Activated CD4-positive, alpha-beta memory T cell treated with anti-CD3 and anti-CD28 coated beads for 36 hours (primary cell): ENCODE results near the gene AP3B1. TPM values are rescaled to one million over a fixed set of nuclear protein-coding genes. Genes with fewer than 3 reads are reported as not detected.
"Not testable (repeated sequence)": the region's sequence is repeated elsewhere in the genome, so short reads cannot be mapped to it uniquely, and the experiment has no call there.

Experiments
- CTCF ChIA-PET: fragments of 350-600 bp; sonication (Branson Sonifier 250); formaldehyde crosslinking; loops from one replicate; lab custom pipeline; 2021; ENCODE audit warnings: antibody characterized with exemption, inconsistent platforms; lab: Charles Lee
- POLR2A ChIA-PET: fragments of 350-600 bp; sonication (Branson Sonifier 250); formaldehyde crosslinking; loops from one replicate; lab custom pipeline; 2021; ENCODE audit warnings: antibody characterized with exemption; lab: Charles Lee
- DNase-seq: peaks from one replicate; pipeline ENCODE4 v3.0.0-alpha.2; 2020
- H3K27ac Mint-ChIP-seq: one replicate; pipeline ENCODE4 v1.8.0; 2021; ENCODE audit warnings: mixed read lengths
- H3K27me3 Mint-ChIP-seq: one replicate; pipeline ENCODE4 v1.8.0; 2021; ENCODE audit warnings: mixed read lengths
- H3K36me3 Mint-ChIP-seq: one replicate; pipeline ENCODE4 v1.8.0; 2021; ENCODE audit warnings: mixed read lengths
- H3K4me1 Mint-ChIP-seq: one replicate; pipeline ENCODE4 v1.8.0; 2021; ENCODE audit warnings: low read depth, mixed read lengths
- H3K4me3 Mint-ChIP-seq: one replicate; pipeline ENCODE4 v1.8.0; 2021; ENCODE audit warnings: mild to moderate bottlenecking, mixed read lengths
- H3K9me3 Mint-ChIP-seq: one replicate; pipeline ENCODE4 v1.8.0; 2021; ENCODE audit warnings: mixed read lengths
- intact Hi-C: fragments of 100-400 bp; cut with micrococcal nuclease; formaldehyde crosslinking; loops from one replicate; pipeline ENCODE4 v1.15.1; 2023
- total RNA-seq, 2 experiments: library from RNA; stranded (reverse); gene quantifications; one replicate each; pipeline ENCODE4 v1.2.3, GENCODE V29; 2021

AP3B1 gene
- total RNA-seq, 2 experiments from 2014 or later, result 36.5 to 40.2 TPM

- no peak for DNase-seq
- Mint-ChIP-seq H3K9me3 (peaks cover 13% of the 10 kb centered on the region), H3K27me3 (no peaks in the 10 kb centered on the region), H3K4me3 (no peak overlapping the region), H3K36me3 (peaks cover 25% of the 10 kb centered on the region), H3K4me1 (no peaks in the 10 kb centered on the region), H3K27ac (no peak overlapping the region)
- POLR2A ChIA-PET, result no interaction called here
- CTCF ChIA-PET, result no interaction called here
- intact Hi-C loops, result no loop called here
Observed at GRCh38 chr5:78190402-78190801, 104.1 kb downstream of the AP3B1 start.

- DNase-seq, POLR2A ChIA-PET, H3K4me3 Mint-ChIP-seq, H3K4me1 Mint-ChIP-seq, H3K27me3 Mint-ChIP-seq, intact Hi-C loops, CTCF ChIA-PET, H3K27ac Mint-ChIP-seq: not testable (repeated sequence)
- peaks cover 13% of the 10 kb centered on the region for H3K9me3 Mint-ChIP-seq
- peaks cover 22% of the 10 kb centered on the region for H3K36me3 Mint-ChIP-seq
Observed at GRCh38 chr5:78188681-78189080, 105.8 kb downstream of the AP3B1 start.

GRCh38 chr5:78187172-78187571 is 107.3 kb downstream of the AP3B1 start:
- Mint-ChIP-seq H3K27me3 (no peaks in the 10 kb centered on the region), H3K4me1 (peaks cover 3% of the 10 kb centered on the region), H3K4me3 (no peak overlapping the region), H3K36me3 (peaks cover 25% of the 10 kb centered on the region), H3K9me3 (peaks cover 13% of the 10 kb centered on the region), H3K27ac (no peak overlapping the region)
- intact Hi-C loops, result no loop called here
- ChIA-PET POLR2A (no interaction called here), CTCF (no interaction called here)
- DNase-seq, result no peak

- ChIA-PET CTCF (no interaction called here), POLR2A (no interaction called here)
- Mint-ChIP-seq H3K4me1 (peaks cover 3% of the 10 kb centered on the region), H3K27ac (no peak overlapping the region), H3K36me3 (peaks cover 18% of the 10 kb centered on the region), H3K9me3 (no peaks in the 10 kb centered on the region), H3K27me3 (no peaks in the 10 kb centered on the region), H3K4me3 (no peak overlapping the region)
- intact Hi-C loops, result no loop called here
- peak; percentile 20 for DNase-seq
Observed at GRCh38 chr5:78182838-78183237, 111.7 kb downstream of the AP3B1 start.

GRCh38 chr5:78178356-78178755 is 116.1 kb downstream of the AP3B1 start:
- CTCF ChIA-PET, result no interaction called here
- Mint-ChIP-seq H3K4me3 (no peak overlapping the region), H3K36me3 (peaks cover 40% of the 10 kb centered on the region), H3K4me1 (peaks cover 3% of the 10 kb centered on the region), H3K9me3 (no peaks in the 10 kb centered on the region), H3K27ac (no peak overlapping the region), H3K27me3 (no peaks in the 10 kb centered on the region)
- no peak for DNase-seq
- intact Hi-C loops, result no loop called here
- POLR2A ChIA-PET, result no interaction called here

- H3K4me3 Mint-ChIP-seq, POLR2A ChIA-PET, H3K27ac Mint-ChIP-seq, CTCF ChIA-PET, H3K4me1 Mint-ChIP-seq, intact Hi-C loops, DNase-seq, H3K27me3 Mint-ChIP-seq: not testable (repeated sequence)
- H3K36me3 Mint-ChIP-seq, result peaks cover 73% of the 10 kb centered on the region
- peaks cover 20% of the 10 kb centered on the region for H3K9me3 Mint-ChIP-seq
Observed at GRCh38 chr5:78170335-78170734, 124.2 kb downstream of the AP3B1 start.

- H3K27me3 Mint-ChIP-seq, result no peaks in the 10 kb centered on the region
- ChIA-PET POLR2A (no interaction called here), CTCF (interaction anchor here (0.7 to 1.3 kb wide), 4 partner anchors 13 to 602 kb away, joined by 3 to 5 read pairs (median 4); no protein-coding TSS in a partner anchor)
- H3K9me3 Mint-ChIP-seq, result no peaks in the 10 kb centered on the region
- H3K36me3 Mint-ChIP-seq, result peaks cover 27% of the 10 kb centered on the region
- H3K4me1 Mint-ChIP-seq, result peaks cover 4% of the 10 kb centered on the region
- no peak for DNase-seq
- no peak overlapping the region for H3K27ac Mint-ChIP-seq
- H3K4me3 Mint-ChIP-seq, result no peak overlapping the region
- intact Hi-C loops, result no loop called here
Observed at GRCh38 chr5:78162253-78162862, 132.1 kb downstream of the AP3B1 start.

GRCh38 chr5:78157001-78157400 is 137.5 kb downstream of the AP3B1 start:
- ChIA-PET POLR2A (no interaction called here), CTCF (no interaction called here)
- Mint-ChIP-seq H3K27ac (no peak overlapping the region), H3K27me3 (no peaks in the 10 kb centered on the region), H3K9me3 (no peaks in the 10 kb centered on the region), H3K4me1 (no peaks in the 10 kb centered on the region), H3K36me3 (peaks cover 55% of the 10 kb centered on the region), H3K4me3 (no peak overlapping the region)
- DNase-seq, result no peak
- intact Hi-C loops, result no loop called here

GRCh38 chr5:78151594-78152271 is 142.8 kb downstream of the AP3B1 start:
- peaks cover 40% of the 10 kb centered on the region for H3K36me3 Mint-ChIP-seq
- ChIA-PET CTCF (no interaction called here), POLR2A (no interaction called here)
- no peaks in the 10 kb centered on the region for H3K4me1 Mint-ChIP-seq
- intact Hi-C loops, result no loop called here
- H3K9me3 Mint-ChIP-seq, result no peaks in the 10 kb centered on the region
- no peak overlapping the region for H3K4me3 Mint-ChIP-seq
- no peaks in the 10 kb centered on the region for H3K27me3 Mint-ChIP-seq
- no peak for DNase-seq
- H3K27ac Mint-ChIP-seq, result no peak overlapping the region

- intact Hi-C loops, result no loop called here
- H3K9me3 Mint-ChIP-seq, result no peaks in the 10 kb centered on the region
- ChIA-PET POLR2A (no interaction called here), CTCF (interaction anchor here (0.9 kb wide), 1 partner anchor 13 kb away, joined by 3 read pairs; no protein-coding TSS in a partner anchor)
- H3K27ac Mint-ChIP-seq, result no peak overlapping the region
- H3K36me3 Mint-ChIP-seq, result peaks cover 29% of the 10 kb centered on the region
- H3K4me3 Mint-ChIP-seq, result no peak overlapping the region
- no peaks in the 10 kb centered on the region for H3K4me1 Mint-ChIP-seq
- H3K27me3 Mint-ChIP-seq, result no peaks in the 10 kb centered on the region
- no peak for DNase-seq
Observed at GRCh38 chr5:78137290-78137689, 157.2 kb downstream of the AP3B1 start.

GRCh38 chr5:78133423-78133822 is 161.1 kb downstream of the AP3B1 start:
- Mint-ChIP-seq H3K27ac (no peak overlapping the region), H3K36me3 (peaks cover 15% of the 10 kb centered on the region), H3K4me3 (no peak overlapping the region), H3K27me3 (no peaks in the 10 kb centered on the region), H3K4me1 (no peaks in the 10 kb centered on the region), H3K9me3 (no peaks in the 10 kb centered on the region)
- POLR2A ChIA-PET, result no interaction called here
- intact Hi-C loops, result no loop called here
- CTCF ChIA-PET, result no interaction called here
- no peak for DNase-seq

GRCh38 chr5:78132507-78132906 is 162.0 kb downstream of the AP3B1 start:
- CTCF ChIA-PET, result interaction anchor here (0.7 kb wide), 1 partner anchor 242 kb away, joined by 3 read pairs; no protein-coding TSS in a partner anchor

GRCh38 chr5:78129597-78129996 is 164.9 kb downstream of the AP3B1 start:
- H3K27ac Mint-ChIP-seq, result no peak overlapping the region
- H3K4me3 Mint-ChIP-seq, result no peak overlapping the region
- peaks cover 22% of the 10 kb centered on the region for H3K36me3 Mint-ChIP-seq
- H3K9me3 Mint-ChIP-seq, result no peaks in the 10 kb centered on the region
- H3K27me3 Mint-ChIP-seq, result no peaks in the 10 kb centered on the region
- POLR2A ChIA-PET, result no interaction called here
- no peak for DNase-seq
- no peaks in the 10 kb centered on the region for H3K4me1 Mint-ChIP-seq
- CTCF ChIA-PET, result no interaction called here
- intact Hi-C loops, result no loop called here

More at GRCh38 chr5:78132507-78132906, 162.0 kb downstream of the AP3B1 start:
- intact Hi-C loops, result no loop called here
- Mint-ChIP-seq H3K27me3 (no peaks in the 10 kb centered on the region), H3K4me1 (no peaks in the 10 kb centered on the region), H3K27ac (no peak overlapping the region), H3K9me3 (no peaks in the 10 kb centered on the region), H3K36me3 (peaks cover 17% of the 10 kb centered on the region), H3K4me3 (no peak overlapping the region)
- DNase-seq, result no peak
- POLR2A ChIA-PET, result no interaction called here
